ENCODE results near the gene RPRD1B.
A peak's percentile ranks its signal among the peaks of the same experiment; 100 is the strongest.
"Not testable (repeated sequence)": the region's sequence is repeated elsewhere in the genome, so short reads cannot be mapped to it uniquely, and the experiment has no call there.

Gene RPRD1B

GRCh38 chr20:38094373-38094891, 60.9 kb downstream of the RPRD1B start:
- H3K79me2 ChIP-seq (ENCODE audit: low read length): peaks cover 16% of the 10 kb centered on the region
- H3K27me3 ChIP-seq (ENCODE audit: low read depth, low read length): no peaks in the 10 kb centered on the region
- no peaks in the 10 kb centered on the region for H3K9me3 ChIP-seq (ENCODE audit: insufficient read depth, low read length)
- no peaks in the 10 kb centered on the region for H4K20me1 ChIP-seq (ENCODE audit: insufficient read depth, low read length)
- TF ChIP-seq EZH2phosphoT487 (IDR thresholded peaks at IDR 0.05; ENCODE audit: low read depth): no peak
- TF ChIP-seq, protein P1, sequence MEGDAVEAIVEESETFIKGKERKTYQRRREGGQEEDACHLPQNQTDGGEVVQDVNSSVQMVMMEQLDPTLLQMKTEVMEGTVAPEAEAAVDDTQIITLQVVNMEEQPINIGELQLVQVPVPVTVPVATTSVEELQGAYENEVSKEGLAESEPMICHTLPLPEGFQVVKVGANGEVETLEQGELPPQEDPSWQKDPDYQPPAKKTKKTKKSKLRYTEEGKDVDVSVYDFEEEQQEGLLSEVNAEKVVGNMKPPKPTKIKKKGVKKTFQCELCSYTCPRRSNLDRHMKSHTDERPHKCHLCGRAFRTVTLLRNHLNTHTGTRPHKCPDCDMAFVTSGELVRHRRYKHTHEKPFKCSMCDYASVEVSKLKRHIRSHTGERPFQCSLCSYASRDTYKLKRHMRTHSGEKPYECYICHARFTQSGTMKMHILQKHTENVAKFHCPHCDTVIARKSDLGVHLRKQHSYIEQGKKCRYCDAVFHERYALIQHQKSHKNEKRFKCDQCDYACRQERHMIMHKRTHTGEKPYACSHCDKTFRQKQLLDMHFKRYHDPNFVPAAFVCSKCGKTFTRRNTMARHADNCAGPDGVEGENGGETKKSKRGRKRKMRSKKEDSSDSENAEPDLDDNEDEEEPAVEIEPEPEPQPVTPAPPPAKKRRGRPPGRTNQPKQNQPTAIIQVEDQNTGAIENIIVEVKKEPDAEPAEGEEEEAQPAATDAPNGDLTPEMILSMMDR (IDR thresholded peaks at IDR 0.05; ENCODE audit: low read depth, low read length): no peak
- peaks cover 33% of the 10 kb centered on the region for H3K36me3 ChIP-seq (replicated peaks; ENCODE audit: low read depth, low read length)
- H3K9ac ChIP-seq (ENCODE audit: low read length): peak overlapping the region; percentile 92
- H3K27ac ChIP-seq (ENCODE audit: low read length): peak overlapping the region; percentile 93
- H3K4me2 ChIP-seq (ENCODE audit: low read length): peak overlapping the region; percentile 80
- H2AFZ ChIP-seq (ENCODE audit: low read depth, low read length): no peak overlapping the region
- peaks cover 87% of the 10 kb centered on the region for H3K4me1 ChIP-seq (ENCODE audit: low read length)
- H3K4me3 ChIP-seq (ENCODE audit: low read length): peak overlapping the region; percentile 54

DNA sequence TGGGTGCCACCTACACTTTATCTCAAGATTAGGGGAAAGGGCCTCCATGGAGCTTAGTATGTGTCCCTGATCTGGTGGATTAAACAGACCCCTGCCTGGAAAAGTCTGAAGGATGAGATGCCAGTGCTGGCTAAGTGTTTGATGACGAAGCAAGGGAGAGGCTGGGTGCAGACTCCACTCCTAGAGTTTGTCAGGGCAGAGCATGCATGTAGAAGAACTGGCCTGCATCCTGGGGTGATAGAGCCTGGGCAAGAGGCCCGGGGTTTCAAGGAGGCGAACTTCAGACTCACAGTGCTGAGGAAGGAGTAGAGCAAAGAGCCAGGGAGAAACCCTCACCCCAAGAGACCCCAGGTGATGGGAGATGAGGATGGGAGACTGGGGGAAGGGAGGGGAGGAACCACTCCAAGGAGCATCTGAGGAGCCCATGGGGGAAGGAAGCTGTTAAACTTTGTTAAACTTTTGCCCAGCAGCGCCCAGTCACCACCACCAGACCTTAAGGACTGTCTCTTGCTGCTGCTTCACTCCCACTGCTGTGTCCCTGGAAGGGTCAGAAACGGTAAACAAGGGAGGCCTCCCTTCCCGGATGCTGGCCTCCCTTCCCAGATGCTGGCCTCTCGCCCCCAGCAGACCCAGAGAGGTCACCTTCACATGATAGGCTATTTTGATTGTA, 61.6 kb downstream of the RPRD1B start:
- peak overlapping the region; percentile 80 for H3K4me2 ChIP-seq (ENCODE audit: low read length)
- H3K4me1 ChIP-seq (ENCODE audit: low read length): peaks cover 81% of the 10 kb centered on the region
- peak overlapping the region; percentile 92 for H3K9ac ChIP-seq (ENCODE audit: low read length)
- peaks cover under 1% of the 10 kb centered on the region; the same call in 1 of the 2 replicates for H3K9me3 ChIP-seq (ENCODE audit: insufficient read depth, low read length)
- H2AFZ ChIP-seq (ENCODE audit: low read depth, low read length): no peak overlapping the region; the same call in 1 of the 2 replicates
- TF ChIP-seq EZH2phosphoT487 (IDR thresholded peaks at IDR 0.05; ENCODE audit: low read depth): no peak
- TF ChIP-seq, protein P1 (IDR thresholded peaks at IDR 0.05; ENCODE audit: low read depth, low read length): no peak
- peaks cover 29% of the 10 kb centered on the region for H3K36me3 ChIP-seq (replicated peaks; ENCODE audit: low read depth, low read length)
- peak overlapping the region; percentile 93 for H3K27ac ChIP-seq (ENCODE audit: low read length)
- no peaks in the 10 kb centered on the region for H4K20me1 ChIP-seq (ENCODE audit: insufficient read depth, low read length)
- H3K27me3 ChIP-seq (ENCODE audit: low read depth, low read length): no peaks in the 10 kb centered on the region
- peak overlapping the region; percentile 54 for H3K4me3 ChIP-seq (ENCODE audit: low read length)
- peaks cover 16% of the 10 kb centered on the region for H3K79me2 ChIP-seq (ENCODE audit: low read length)

GRCh38 chr20:38098952-38099351, 65.4 kb downstream of the RPRD1B start:
- no peak overlapping the region for H2AFZ ChIP-seq (ENCODE audit: low read depth, low read length)
- H4K20me1 ChIP-seq (ENCODE audit: insufficient read depth, low read length): no peaks in the 10 kb centered on the region
- TF ChIP-seq, protein P1 (IDR thresholded peaks at IDR 0.05; ENCODE audit: low read depth, low read length): no peak
- TF ChIP-seq EZH2phosphoT487 (IDR thresholded peaks at IDR 0.05; ENCODE audit: low read depth): no peak
- H3K4me2 ChIP-seq (ENCODE audit: low read length): no peak overlapping the region
- H3K4me1 ChIP-seq (ENCODE audit: low read length): peaks cover 43% of the 10 kb centered on the region
- H3K9ac ChIP-seq (ENCODE audit: low read length): no peak overlapping the region
- H3K79me2 ChIP-seq (ENCODE audit: low read length): no peaks in the 10 kb centered on the region; the same call in 1 of the 2 replicates
- no peaks in the 10 kb centered on the region for H3K27me3 ChIP-seq (ENCODE audit: low read depth, low read length)
- H3K27ac ChIP-seq (ENCODE audit: low read length): no peak overlapping the region
- peaks cover 16% of the 10 kb centered on the region; the same call in 1 of the 2 replicates for H3K9me3 ChIP-seq (ENCODE audit: insufficient read depth, low read length)
- H3K36me3 ChIP-seq (replicated peaks; ENCODE audit: low read depth, low read length): peaks cover 23% of the 10 kb centered on the region
- no peak overlapping the region for H3K4me3 ChIP-seq (ENCODE audit: low read length)

DNA sequence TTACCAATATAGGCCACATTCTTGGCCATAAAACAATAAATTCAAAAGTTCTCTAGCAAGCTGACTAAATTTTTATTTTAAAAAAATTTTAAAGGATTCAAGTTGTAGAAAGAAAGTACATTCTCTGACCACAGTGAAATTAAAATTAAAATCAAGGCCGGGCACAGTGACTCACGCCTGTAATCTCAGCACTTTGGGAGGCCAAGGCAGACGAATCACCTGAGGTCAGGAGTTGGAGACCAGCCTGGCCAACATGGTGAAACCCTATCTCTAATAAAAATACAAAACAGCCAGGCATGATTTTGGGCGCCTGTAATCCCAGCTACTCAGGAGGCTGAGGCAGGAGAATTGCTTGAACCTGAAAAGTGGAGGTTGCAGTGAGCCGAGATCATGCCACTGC, 68.7 kb downstream of the RPRD1B start:
- H2AFZ ChIP-seq (ENCODE audit: low read depth, low read length); H3K4me3 ChIP-seq (ENCODE audit: low read length); H4K20me1 ChIP-seq (ENCODE audit: insufficient read depth, low read length); H3K27ac ChIP-seq (ENCODE audit: low read length); H3K9ac ChIP-seq (ENCODE audit: low read length); H3K79me2 ChIP-seq (ENCODE audit: low read length); H3K27me3 ChIP-seq (ENCODE audit: low read depth, low read length); H3K4me2 ChIP-seq (ENCODE audit: low read length): not testable (repeated sequence)
- Histone ChIP-seq H3K36me3 (replicated peaks; ENCODE audit: low read depth, low read length) (peaks cover 16% of the 10 kb centered on the region), H3K4me1 (ENCODE audit: low read length) (peaks cover 16% of the 10 kb centered on the region), H3K9me3 (ENCODE audit: insufficient read depth, low read length) (peaks cover 16% of the 10 kb centered on the region; the same call in 1 of the 2 replicates)

Data from OCI-LY3 (cell line).